NT2/D1 (cell line): ENCODE results near the gene FAM167B.
A peak's percentile ranks its signal among the peaks of the same experiment; 100 is the strongest.
"Not testable (repeated sequence)": the region's sequence is repeated elsewhere in the genome, so short reads cannot be mapped to it uniquely, and the experiment has no call there.

Experiments used
- DNase-seq: peaks from one replicate; pipeline ENCODE4 v3.0.0-alpha.2; 2011; ENCODE audit warnings: low read depth, low spot score
- H3K27me3 ChIP-seq: 2 replicates; pipeline ENCODE4 v1.6.0; 2011; ENCODE audit warnings: mild to moderate bottlenecking; ENCODE audit not compliant: insufficient read length, insufficient read depth
- H3K36me3 ChIP-seq: 2 replicates; pipeline ENCODE4 v1.6.1; 2011; ENCODE audit warnings: mild to moderate bottlenecking, low read length, mixed read lengths; ENCODE audit not compliant: insufficient read depth, insufficient read length
- H3K4me1 ChIP-seq: 2 replicates; pipeline ENCODE4 v1.5.1; 2011; ENCODE audit not compliant: insufficient read depth, insufficient read length
- H3K4me3 ChIP-seq: 2 replicates; pipeline ENCODE4 v1.5.1; 2011; ENCODE audit warnings: low read depth; ENCODE audit not compliant: insufficient read length
- H3K9ac ChIP-seq: 2 replicates; pipeline ENCODE4 v1.6.0; 2011; ENCODE audit warnings: low read depth; ENCODE audit not compliant: insufficient read length
- H3K9me3 ChIP-seq: 2 replicates; pipeline ENCODE4 v1.5.1; 2011; ENCODE audit warnings: mild to moderate bottlenecking, low read length; ENCODE audit not compliant: insufficient read depth
- SUZ12 ChIP-seq: IDR thresholded peaks from 2 replicates; pipeline ENCODE4 v1.6.1; 2011; ENCODE audit not compliant: insufficient read length, insufficient read depth; ENCODE audit errors: extremely low read depth
- YY1 ChIP-seq: IDR thresholded peaks from 2 replicates; pipeline ENCODE4 v1.6.1; 2011; ENCODE audit not compliant: insufficient read length, insufficient read depth
- ZNF274 ChIP-seq: IDR thresholded peaks from 2 replicates; pipeline ENCODE4 v1.6.1; 2011; ENCODE audit warnings: mild to moderate bottlenecking, low read depth, low read length

FAM167B gene

GRCh38 chr1:32269744-32270143, 22.7 kb downstream of the FAM167B start:
- no peaks in the 10 kb centered on the region for H3K27me3 ChIP-seq
- H3K4me1 ChIP-seq = peaks cover 28% of the 10 kb centered on the region
- H3K4me3 ChIP-seq = no peak overlapping the region
- DNase-seq = no peak
- H3K9me3 ChIP-seq = no peaks in the 10 kb centered on the region
- H3K9ac ChIP-seq = no peak overlapping the region
- H3K36me3 ChIP-seq = no peaks in the 10 kb centered on the region
- TF ChIP-seq ZNF274 (no peak), YY1 (no peak), SUZ12 (no peak)

- Histone ChIP-seq H3K9ac (peak overlapping the region; percentile 12), H3K36me3 (no peaks in the 10 kb centered on the region), H3K4me1 (peaks cover 27% of the 10 kb centered on the region), H3K27me3 (no peaks in the 10 kb centered on the region), H3K9me3 (no peaks in the 10 kb centered on the region), H3K4me3 (no peak overlapping the region)
- TF ChIP-seq YY1 (no peak), ZNF274 (no peak), SUZ12 (no peak)
- DNase-seq = no peak
Measured at GRCh38 chr1:32272557-32273390, 25.8 kb downstream of the FAM167B start.

GRCh38 chr1:32273391-32274208, 26.6 kb downstream of the FAM167B start:
- TF ChIP-seq ZNF274 (no peak), YY1 (no peak), SUZ12 (no peak)
- no peaks in the 10 kb centered on the region for H3K27me3 ChIP-seq
- peak; percentile 78 for DNase-seq
- H3K36me3 ChIP-seq = no peaks in the 10 kb centered on the region
- H3K9me3 ChIP-seq = no peaks in the 10 kb centered on the region
- H3K4me3 ChIP-seq = no peak overlapping the region
- H3K4me1 ChIP-seq = peaks cover 27% of the 10 kb centered on the region
- peak overlapping the region; percentile 12 for H3K9ac ChIP-seq

- H3K27me3 ChIP-seq = no peaks in the 10 kb centered on the region
- TF ChIP-seq SUZ12 = no peak
- no peak for TF ChIP-seq YY1
- no peak for TF ChIP-seq ZNF274
- H3K9ac ChIP-seq = peak overlapping the region; percentile 22
- DNase-seq = no peak
- no peaks in the 10 kb centered on the region for H3K36me3 ChIP-seq
- peaks cover 27% of the 10 kb centered on the region for H3K4me1 ChIP-seq
- no peaks in the 10 kb centered on the region for H3K9me3 ChIP-seq
- no peak overlapping the region for H3K4me3 ChIP-seq
Measured at GRCh38 chr1:32274646-32275340, 27.8 kb downstream of the FAM167B start.

- Histone ChIP-seq H3K36me3 (no peaks in the 10 kb centered on the region), H3K9me3 (no peaks in the 10 kb centered on the region), H3K27me3 (no peaks in the 10 kb centered on the region), H3K4me1 (peaks cover 27% of the 10 kb centered on the region), H3K9ac (no peak overlapping the region), H3K4me3 (no peak overlapping the region)
- no peak for DNase-seq
- TF ChIP-seq YY1 = no peak
- no peak for TF ChIP-seq SUZ12
- no peak for TF ChIP-seq ZNF274
Measured at GRCh38 chr1:32275424-32275823, 28.4 kb downstream of the FAM167B start.

GRCh38 chr1:32276032-32276782, 29.2 kb downstream of the FAM167B start:
- no peaks in the 10 kb centered on the region for H3K9me3 ChIP-seq
- H3K4me3 ChIP-seq = no peak overlapping the region
- DNase-seq = no peak
- TF ChIP-seq ZNF274 (no peak), SUZ12 (no peak), YY1 (no peak)
- H3K36me3 ChIP-seq = no peaks in the 10 kb centered on the region
- H3K9ac ChIP-seq = no peak overlapping the region
- no peaks in the 10 kb centered on the region for H3K27me3 ChIP-seq
- peaks cover 27% of the 10 kb centered on the region for H3K4me1 ChIP-seq

- H3K9ac ChIP-seq, H3K9me3 ChIP-seq, DNase-seq, H3K27me3 ChIP-seq, H3K4me3 ChIP-seq, H3K36me3 ChIP-seq, H3K4me1 ChIP-seq: not testable (repeated sequence)
Measured at GRCh38 chr1:32284777-32285176, 37.8 kb downstream of the FAM167B start.
